Measurements from ENCODE around the gene RAPSN. TPM values are rescaled to one million over a fixed set of nuclear protein-coding genes. Genes with fewer than 3 reads are reported as not detected.

Gene RAPSN
- total RNA-seq, 2 donors from 2014 or later, result 3.0 to 3.1 TPM

DNA sequence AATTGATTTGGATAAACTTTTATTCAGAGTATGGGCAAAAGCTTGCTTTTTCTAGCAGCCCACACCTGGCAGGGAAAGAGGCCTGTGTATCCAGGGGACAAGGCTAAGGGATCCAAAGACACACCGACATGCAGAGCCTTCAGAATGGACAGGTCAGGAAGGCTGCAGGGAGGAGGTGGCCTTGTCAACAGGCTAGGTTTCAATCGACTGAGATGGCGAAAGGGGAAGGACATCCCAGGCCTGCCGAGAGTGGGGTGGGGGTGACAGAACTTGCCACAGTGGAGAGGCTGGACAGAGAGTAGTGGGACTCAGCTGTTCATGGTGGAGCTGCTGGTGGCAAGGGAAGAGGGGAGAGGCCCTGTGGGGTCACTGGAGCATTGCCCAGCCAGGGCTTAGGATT lies 45.8 kb downstream of the RAPSN start:
- Mint-ChIP-seq H3K27ac (peak overlapping the region; percentile 65), H3K4me3 (no peak overlapping the region), H3K36me3 (ENCODE audit: low read depth) (no peaks in the 10 kb centered on the region), H3K4me1 (peaks cover 19% of the 10 kb centered on the region), H3K27me3 (no peaks in the 10 kb centered on the region)
- H3K9me3 ChIP-seq (ENCODE audit: control insufficient read depth, low read length, poor library complexity, severe bottlenecking), result no peaks in the 10 kb centered on the region
- DNase-seq, result no peak
- no peak for ATAC-seq

DNA sequence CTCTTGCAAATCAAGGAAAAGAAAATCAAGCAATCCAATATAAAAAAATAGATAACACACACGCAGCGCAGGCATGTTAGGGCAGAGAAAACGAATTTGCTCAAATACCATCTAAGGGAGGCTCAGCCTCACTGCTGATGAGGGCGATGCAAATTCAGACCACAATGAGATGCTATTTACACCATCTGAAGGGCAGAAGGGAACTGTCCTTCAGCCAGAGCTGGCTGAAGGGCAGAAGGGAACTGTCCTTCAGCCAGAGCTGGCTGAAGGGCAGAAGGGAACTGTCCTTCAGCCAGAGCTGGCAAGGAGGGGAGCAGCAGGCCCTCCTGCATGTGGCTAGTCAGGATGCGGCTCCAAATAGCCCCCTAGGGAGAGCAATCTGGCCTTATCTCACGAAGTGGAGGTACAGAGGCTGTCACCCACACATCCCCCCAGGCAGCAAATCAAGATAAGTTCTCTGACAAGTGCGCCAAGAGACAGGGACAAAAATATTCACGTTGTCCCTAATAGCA lies 48.1 kb downstream of the RAPSN start:
- Mint-ChIP-seq H3K4me1 (peaks cover 11% of the 10 kb centered on the region), H3K36me3 (ENCODE audit: low read depth) (no peaks in the 10 kb centered on the region), H3K4me3 (peak overlapping the region; percentile 91), H3K27ac (no peak overlapping the region), H3K27me3 (no peaks in the 10 kb centered on the region)
- peak; percentile 22 for ATAC-seq
- no peak for DNase-seq
- H3K9me3 ChIP-seq (ENCODE audit: control insufficient read depth, low read length, poor library complexity, severe bottlenecking), result no peaks in the 10 kb centered on the region

DNA sequence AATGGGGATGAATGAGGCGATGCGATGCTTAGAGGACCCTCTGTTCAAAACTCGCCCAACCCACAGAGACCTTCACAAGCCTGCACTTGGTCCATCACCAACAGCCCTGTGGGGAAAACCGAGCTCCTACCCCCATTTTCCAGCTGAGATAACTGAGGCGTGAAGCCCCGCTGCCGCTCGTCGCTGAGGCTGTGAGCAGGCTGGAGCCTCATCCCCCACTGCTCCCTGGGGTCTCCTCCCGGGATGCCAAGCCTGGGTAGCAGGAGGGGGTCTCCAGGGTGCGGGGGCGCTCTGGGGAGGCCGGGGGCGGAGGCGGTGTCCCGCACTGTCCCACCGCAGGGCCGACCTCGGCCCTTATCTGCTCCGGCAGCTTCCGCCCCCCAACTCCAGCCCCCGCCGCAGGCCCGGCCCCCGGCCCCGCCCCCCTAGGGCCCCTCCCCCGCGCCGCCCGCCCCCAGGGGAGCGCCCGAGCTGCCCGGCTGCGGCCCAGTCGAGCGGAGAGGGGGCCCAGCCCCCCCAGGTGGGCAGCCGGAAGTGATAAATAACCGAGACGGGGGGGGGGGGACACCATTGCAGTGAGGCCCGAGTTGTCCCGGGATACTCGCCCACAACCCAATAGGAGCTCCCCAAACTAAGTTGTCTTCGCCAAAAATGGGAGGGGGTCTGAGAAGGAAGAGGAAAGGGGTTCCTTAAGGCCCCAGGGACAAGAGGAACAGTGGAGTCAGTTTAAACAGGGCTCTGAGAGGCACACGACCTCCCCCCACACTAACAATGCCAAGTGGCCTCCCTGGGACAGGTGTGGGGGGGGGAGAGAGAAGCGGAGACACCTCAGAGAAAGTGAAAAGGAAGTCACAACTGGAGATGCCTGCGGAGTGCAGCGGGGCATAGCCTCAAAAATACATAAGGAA lies 48.8 kb downstream of the RAPSN start:
- no peaks in the 10 kb centered on the region for H3K27me3 Mint-ChIP-seq

DNA sequence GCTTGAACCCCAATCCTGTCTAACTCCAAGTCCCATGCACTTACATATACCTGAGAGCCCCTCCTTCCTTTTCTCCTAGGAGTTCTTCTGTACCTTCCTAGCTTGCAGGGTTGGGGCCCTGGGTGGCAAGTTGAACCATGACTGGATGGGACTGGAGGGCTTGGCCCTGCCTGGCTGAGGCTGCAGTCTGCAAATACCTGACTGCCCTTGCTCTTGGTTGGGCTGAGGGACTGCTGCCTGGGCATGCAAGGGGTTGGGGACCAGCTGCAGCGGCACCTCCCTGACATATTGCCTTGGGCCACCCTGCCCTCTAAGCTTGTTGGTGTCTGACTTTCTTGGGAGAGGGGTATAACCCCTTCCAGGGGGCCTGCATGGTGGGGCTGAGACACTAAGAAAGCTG lies 50.4 kb downstream of the RAPSN start:
- no peak for DNase-seq
- Mint-ChIP-seq H3K4me3 (peak overlapping the region; percentile 45), H3K36me3 (ENCODE audit: low read depth) (no peaks in the 10 kb centered on the region), H3K27ac (peak overlapping the region; percentile 54), H3K27me3 (no peaks in the 10 kb centered on the region), H3K4me1 (peaks cover 21% of the 10 kb centered on the region)
- ATAC-seq, result no peak
- H3K9me3 ChIP-seq (ENCODE audit: control insufficient read depth, low read length, poor library complexity, severe bottlenecking), result no peaks in the 10 kb centered on the region

More for the DNA sequence above, 48.8 kb downstream of the RAPSN start:
- ATAC-seq (peak; percentile 84), DNase-seq (peak in 2 of 3 donors; percentile 46 to 47)
- Mint-ChIP-seq H3K4me1 (peaks cover 16% of the 10 kb centered on the region), H3K4me3 (peak overlapping the region; percentile 91), H3K27ac (peak overlapping the region; percentile 34), H3K36me3 (ENCODE audit: low read depth) (no peaks in the 10 kb centered on the region)
- H3K9me3 ChIP-seq (ENCODE audit: control insufficient read depth, low read length, poor library complexity, severe bottlenecking), result no peaks in the 10 kb centered on the region

DNA sequence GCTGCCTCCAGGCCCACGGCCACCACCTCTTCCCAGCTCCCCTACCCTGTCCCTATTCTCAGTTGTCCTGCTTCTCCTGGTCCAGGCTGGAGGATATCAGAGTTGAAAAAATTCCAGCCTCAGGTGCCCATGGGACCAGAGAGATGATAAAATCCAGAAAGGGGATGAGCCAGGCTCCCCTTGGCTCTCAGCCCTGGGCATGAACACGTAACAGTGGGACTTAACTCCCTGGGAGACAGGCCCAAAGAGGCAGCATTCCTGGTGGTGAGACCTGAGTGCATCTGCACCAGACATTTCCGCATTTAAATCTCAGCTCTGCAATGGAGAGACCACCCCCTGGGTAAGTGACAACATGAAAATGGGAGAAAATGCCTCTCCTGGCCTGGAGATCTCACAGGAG lies 50.9 kb downstream of the RAPSN start:
- DNase-seq, result no peak
- Mint-ChIP-seq H3K4me1 (peaks cover 21% of the 10 kb centered on the region), H3K4me3 (no peak overlapping the region), H3K36me3 (ENCODE audit: low read depth) (no peaks in the 10 kb centered on the region), H3K27me3 (no peaks in the 10 kb centered on the region), H3K27ac (peak overlapping the region; percentile 54)
- no peaks in the 10 kb centered on the region for H3K9me3 ChIP-seq (ENCODE audit: control insufficient read depth, low read length, poor library complexity, severe bottlenecking)
- no peak for ATAC-seq

DNA sequence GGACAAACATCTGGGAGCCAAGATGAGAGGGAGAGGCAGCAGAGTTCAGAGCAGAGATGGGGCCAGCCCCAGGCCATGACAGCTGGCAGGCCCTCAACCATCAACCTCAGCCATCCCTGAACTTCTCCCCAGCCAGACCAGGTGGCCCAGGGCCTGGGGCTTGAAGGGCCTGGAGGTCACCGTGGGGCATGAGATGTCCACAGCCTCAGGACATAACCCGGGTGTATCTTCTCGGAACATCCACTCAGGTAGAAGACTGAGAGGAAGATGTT lies 53.0 kb downstream of the RAPSN start:
- ATAC-seq (no peak), DNase-seq (peak in 1 of 3 donors; percentile 1)
- H3K4me3 Mint-ChIP-seq, result no peak overlapping the region
- peaks cover 21% of the 10 kb centered on the region for H3K4me1 Mint-ChIP-seq
- no peaks in the 10 kb centered on the region for H3K36me3 Mint-ChIP-seq (ENCODE audit: low read depth)
- no peaks in the 10 kb centered on the region for H3K9me3 ChIP-seq (ENCODE audit: control insufficient read depth, low read length, poor library complexity, severe bottlenecking)
- H3K27me3 Mint-ChIP-seq, result no peaks in the 10 kb centered on the region
- peak overlapping the region; percentile 91 for H3K27ac Mint-ChIP-seq

DNA sequence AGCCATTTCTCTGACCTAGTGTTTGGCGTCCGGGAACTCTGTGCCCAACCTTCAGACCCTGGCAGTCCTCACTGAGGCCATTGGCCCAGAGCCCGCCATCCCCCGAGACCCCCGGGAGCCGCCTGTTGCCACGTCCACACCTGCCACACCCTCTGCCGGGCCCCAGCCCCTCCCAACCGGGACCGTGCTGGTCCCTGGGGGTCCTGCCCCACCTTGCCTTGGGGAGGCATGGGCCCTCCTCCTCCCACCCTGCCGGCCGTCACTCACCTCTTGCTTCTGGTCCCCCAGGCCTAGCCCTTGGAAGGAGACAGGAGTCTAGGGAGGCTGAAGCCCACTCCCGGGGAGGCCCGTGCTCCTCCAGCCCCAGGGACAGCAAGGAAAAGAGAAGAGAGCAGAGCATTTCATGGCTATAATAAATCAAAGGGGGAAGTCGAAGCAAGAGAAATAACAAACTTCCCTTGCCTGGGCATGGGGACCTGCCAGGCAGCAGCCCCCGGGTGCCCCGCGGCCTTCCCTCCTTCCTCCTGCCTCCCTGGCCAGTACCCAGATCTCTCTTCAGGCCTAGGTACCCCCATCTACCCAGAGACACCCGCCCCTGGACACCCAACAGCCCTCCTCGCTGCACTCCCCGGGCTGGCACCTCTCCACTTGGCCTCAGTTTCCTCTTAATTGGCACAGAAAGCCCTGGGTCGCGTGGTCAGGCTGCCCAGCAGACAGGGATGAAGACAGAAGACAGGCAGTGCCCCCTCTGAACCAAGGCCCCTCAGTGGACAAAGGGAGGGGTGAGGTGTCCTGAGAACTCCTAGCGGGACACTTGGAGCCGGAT lies 53.5 kb downstream of the RAPSN start:
- DNase-seq (peak in 1 of 3 donors; percentile 2), ATAC-seq (no peak)
- H3K27me3 Mint-ChIP-seq, result no peaks in the 10 kb centered on the region
- peak overlapping the region; percentile 91 for H3K27ac Mint-ChIP-seq
- peaks cover 18% of the 10 kb centered on the region for H3K4me1 Mint-ChIP-seq
- peak overlapping the region; percentile 80 for H3K4me3 Mint-ChIP-seq
- no peaks in the 10 kb centered on the region for H3K9me3 ChIP-seq (ENCODE audit: control insufficient read depth, low read length, poor library complexity, severe bottlenecking)
- H3K36me3 Mint-ChIP-seq (ENCODE audit: low read depth), result no peaks in the 10 kb centered on the region

DNA sequence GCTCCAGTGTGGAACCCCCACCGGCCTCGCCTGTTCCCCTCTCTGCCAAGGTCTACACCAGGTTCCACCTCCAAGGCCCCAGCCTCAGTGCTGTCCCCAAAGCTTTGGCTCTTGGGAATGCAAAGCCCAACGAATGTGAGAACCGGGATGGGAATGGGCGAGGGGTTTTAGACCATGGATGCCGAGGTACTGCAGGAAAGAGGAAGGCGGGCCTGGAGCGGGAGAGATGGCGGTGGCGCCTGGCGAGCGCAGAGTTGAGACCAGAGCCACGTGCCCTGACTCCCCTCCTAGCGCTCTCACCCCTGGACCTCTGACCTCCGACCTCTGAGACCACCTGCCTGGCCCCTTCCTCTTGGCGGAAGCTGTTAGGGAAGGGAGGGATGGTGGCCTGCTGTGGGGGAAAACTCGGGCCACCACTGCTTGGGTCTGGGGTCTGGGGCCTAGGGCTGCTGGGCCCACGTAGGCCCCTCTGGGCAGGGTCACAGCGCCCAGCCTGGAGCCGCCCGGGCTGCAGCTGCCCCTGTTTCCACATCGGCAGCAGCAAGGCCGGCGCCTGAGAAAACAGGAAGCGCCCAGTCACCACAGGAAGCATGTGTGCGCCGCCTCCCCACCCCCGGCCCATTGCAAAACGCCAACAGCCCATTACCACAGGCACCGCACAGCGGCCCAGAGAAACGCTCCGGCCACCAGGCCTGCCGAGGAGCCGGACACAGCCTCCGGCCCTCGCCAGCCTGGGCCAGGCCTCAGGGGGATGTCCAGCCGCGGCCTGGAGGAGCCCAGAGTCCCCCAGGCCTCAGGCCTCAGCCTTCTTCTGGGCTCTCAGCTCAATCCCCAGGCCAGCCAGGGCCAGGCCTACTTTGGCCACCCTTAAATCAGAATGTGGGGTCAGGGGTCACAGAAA lies 54.4 kb downstream of the RAPSN start:
- no peaks in the 10 kb centered on the region for H3K27me3 Mint-ChIP-seq
- H3K4me3 Mint-ChIP-seq, result peak overlapping the region; percentile 80
- peak overlapping the region; percentile 91 for H3K27ac Mint-ChIP-seq
- DNase-seq (peak in 2 of 3 donors; percentile 12 to 29), ATAC-seq (peak; percentile 75)
- H3K9me3 ChIP-seq (ENCODE audit: control insufficient read depth, low read length, poor library complexity, severe bottlenecking), result no peaks in the 10 kb centered on the region
- no peaks in the 10 kb centered on the region for H3K36me3 Mint-ChIP-seq (ENCODE audit: low read depth)
- H3K4me1 Mint-ChIP-seq, result peaks cover 18% of the 10 kb centered on the region

DNA sequence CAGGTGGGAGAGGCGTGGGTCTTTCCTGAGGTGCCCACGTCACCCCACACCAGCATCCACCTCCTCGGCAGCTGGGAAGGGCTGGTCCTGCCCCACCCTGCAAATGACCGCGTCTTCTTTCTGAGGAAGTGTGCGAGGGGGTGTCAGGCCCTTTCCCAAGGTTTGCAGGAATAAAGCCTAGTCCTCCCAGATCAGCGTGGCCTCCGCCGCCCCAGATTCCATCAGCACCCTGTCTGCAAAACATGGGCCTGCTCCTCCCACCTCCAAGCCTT lies 55.0 kb downstream of the RAPSN start:
- Mint-ChIP-seq H3K27me3 (no peaks in the 10 kb centered on the region), H3K27ac (peak overlapping the region; percentile 91), H3K4me3 (peak overlapping the region; percentile 80), H3K36me3 (ENCODE audit: low read depth) (no peaks in the 10 kb centered on the region), H3K4me1 (peaks cover 22% of the 10 kb centered on the region)
- DNase-seq, result no peak
- ATAC-seq, result no peak
- H3K9me3 ChIP-seq (ENCODE audit: control insufficient read depth, low read length, poor library complexity, severe bottlenecking), result no peaks in the 10 kb centered on the region

DNA sequence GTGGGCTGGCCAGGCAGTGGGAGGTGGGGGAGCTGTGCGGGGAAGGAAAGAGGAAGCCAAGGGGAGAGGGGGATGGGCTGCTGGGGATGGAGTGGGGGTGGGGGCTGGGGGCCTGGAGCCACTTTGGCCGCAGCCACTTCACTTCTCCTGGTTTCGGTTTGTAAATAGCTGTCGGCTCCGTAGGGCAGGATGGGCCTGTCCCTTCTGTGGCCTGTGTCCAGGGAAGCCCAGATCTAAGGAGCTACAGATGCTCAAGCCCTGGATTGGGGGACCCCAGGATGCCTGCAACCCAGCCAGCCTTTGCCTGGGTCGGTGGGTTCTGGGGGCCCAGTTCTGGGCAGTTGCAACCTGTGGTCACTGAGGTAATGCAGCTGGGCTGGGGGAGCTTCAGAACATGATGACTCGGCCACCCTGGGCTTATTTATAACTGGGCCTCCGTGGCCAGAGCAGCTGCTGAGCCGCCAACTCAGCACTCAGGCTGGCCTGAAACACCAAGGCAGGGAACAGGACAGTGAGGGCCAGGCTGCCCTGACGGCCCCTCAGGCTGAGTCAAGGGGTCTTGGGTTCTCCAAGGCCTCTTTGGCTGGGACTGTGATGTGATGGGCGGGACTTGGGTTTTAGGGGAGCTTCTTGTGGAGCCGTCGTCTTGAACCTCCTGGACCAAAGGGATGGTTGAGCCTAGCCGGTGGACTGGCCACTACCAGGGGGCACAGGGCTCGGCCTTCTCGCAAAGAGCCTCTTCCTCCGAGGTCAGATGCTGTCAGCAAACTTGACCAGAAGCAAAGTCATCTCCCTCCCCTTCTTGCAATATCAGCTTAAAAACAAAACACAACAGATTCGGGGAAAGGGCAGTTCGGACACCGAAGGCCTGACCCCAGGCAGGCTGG lies 55.5 kb downstream of the RAPSN start:
- no peaks in the 10 kb centered on the region for H3K36me3 Mint-ChIP-seq (ENCODE audit: low read depth)
- no peaks in the 10 kb centered on the region for H3K27me3 Mint-ChIP-seq
- ATAC-seq, result no peak
- peaks cover 23% of the 10 kb centered on the region for H3K4me1 Mint-ChIP-seq
- H3K9me3 ChIP-seq (ENCODE audit: control insufficient read depth, low read length, poor library complexity, severe bottlenecking), result no peaks in the 10 kb centered on the region
- peak overlapping the region; percentile 91 for H3K27ac Mint-ChIP-seq
- H3K4me3 Mint-ChIP-seq, result peak overlapping the region; percentile 80
- DNase-seq, result no peak

DNA sequence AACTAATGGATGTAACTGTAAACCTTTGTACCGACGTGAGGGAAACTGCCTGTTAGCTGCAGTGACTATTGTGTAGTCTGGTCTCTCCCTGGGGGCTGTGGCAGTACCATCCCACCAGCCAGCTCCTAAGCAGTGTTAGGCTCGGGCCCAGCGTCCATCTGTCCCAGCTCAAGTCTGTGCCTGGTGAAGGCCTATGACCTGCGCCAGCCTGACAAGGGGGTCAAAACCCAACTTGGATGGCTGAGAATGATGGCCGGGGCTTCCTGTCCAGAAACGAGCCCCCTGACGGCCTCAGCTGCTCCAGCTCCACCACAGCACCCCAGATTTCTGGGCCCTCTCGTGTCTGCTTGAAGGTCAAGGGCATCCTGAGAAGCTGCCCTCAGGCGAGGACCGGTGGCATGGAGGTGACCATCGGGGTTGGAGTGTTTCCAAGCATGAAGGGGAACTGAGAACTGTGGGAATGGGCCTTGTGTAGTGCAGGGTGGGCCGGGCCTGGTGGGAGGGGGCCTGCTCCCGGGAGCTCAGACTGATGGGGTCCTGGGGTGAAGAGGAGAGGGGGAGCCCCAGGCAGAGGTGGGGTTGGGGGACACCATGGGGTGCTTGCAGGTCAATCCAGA lies 56.3 kb downstream of the RAPSN start:
- Mint-ChIP-seq H3K36me3 (ENCODE audit: low read depth) (no peaks in the 10 kb centered on the region), H3K4me3 (no peak overlapping the region)
- DNase-seq, result no peak

More for the DNA sequence above, 56.3 kb downstream of the RAPSN start:
- H3K27me3 Mint-ChIP-seq, result no peaks in the 10 kb centered on the region
- no peak for ATAC-seq
- no peaks in the 10 kb centered on the region for H3K9me3 ChIP-seq (ENCODE audit: control insufficient read depth, low read length, poor library complexity, severe bottlenecking)
- peaks cover 25% of the 10 kb centered on the region for H3K4me1 Mint-ChIP-seq
- H3K27ac Mint-ChIP-seq, result no peak overlapping the region

All from T-helper 17 cell (primary cell).